NCI-H128 (cell line): Measurements from ENCODE around the gene NR4A2.

Experiments used
- DNase-seq: peaks from one replicate; lab custom pipeline; 2025; ENCODE audit not compliant: unreplicated experiment; lab: John Stamatoyannopoulos, UW

The NR4A2 gene

GRCh38 chr2:156332534-156333273 lies at the start of gene NR4A2:
NR4A2 (minus strand) TSS chr2:156332721; CDS start chr2:156330186, 2,535 bp downstream.
- DNase-seq, result peak; percentile 31

GRCh38 chr2:156380117-156380645 lies 47.7 kb upstream of the NR4A2 start:
- no peak for DNase-seq

GRCh38 chr2:156379714-156380113 lies 47.2 kb upstream of the NR4A2 start:
- DNase-seq, result no peak

- no peak for DNase-seq
Observed at GRCh38 chr2:156379071-156379470, 46.5 kb upstream of the NR4A2 start.

GRCh38 chr2:156366753-156367152 lies 34.2 kb upstream of the NR4A2 start:
- DNase-seq, result no peak

- no peak for DNase-seq
Observed at GRCh38 chr2:156363141-156363540, 30.6 kb upstream of the NR4A2 start.

GRCh38 chr2:156356014-156356754 lies 23.7 kb upstream of the NR4A2 start:
- DNase-seq, result no peak

GRCh38 chr2:156352911-156353310 lies 20.4 kb upstream of the NR4A2 start:
- no peak for DNase-seq

GRCh38 chr2:156350374-156351142 lies 18.0 kb upstream of the NR4A2 start:
- no peak for DNase-seq

GRCh38 chr2:156349605-156350004 lies 17.1 kb upstream of the NR4A2 start:
- DNase-seq, result no peak

- no peak for DNase-seq
Observed at GRCh38 chr2:156349161-156349560, 16.6 kb upstream of the NR4A2 start.

- no peak for DNase-seq
Observed at GRCh38 chr2:156347431-156347830, 14.9 kb upstream of the NR4A2 start.

- no peak for DNase-seq
Observed at GRCh38 chr2:156346731-156347130, 14.2 kb upstream of the NR4A2 start.

GRCh38 chr2:156345582-156345981 lies 13.1 kb upstream of the NR4A2 start:
- no peak for DNase-seq

GRCh38 chr2:156343940-156344301 lies 11.4 kb upstream of the NR4A2 start:
- DNase-seq, result no peak

- DNase-seq, result no peak
Observed at GRCh38 chr2:156343096-156343939, 10.8 kb upstream of the NR4A2 start.

- peak; percentile 55 for DNase-seq
Observed at GRCh38 chr2:156342254-156343095, 10.0 kb upstream of the NR4A2 start.

- peak; percentile 52 for DNase-seq
Observed at GRCh38 chr2:156341452-156342253, 9.1 kb upstream of the NR4A2 start.
